B cell (primary cell): ENCODE measurements around the gene PDLIM5. TPM values are rescaled to one million over a fixed set of nuclear protein-coding genes. Genes with fewer than 3 reads are reported as not detected.

Source experiments
- ATAC-seq: fragments of 200-7000 bp; cut with Tn5 transposase; one replicate; pipeline ENCODE4 v1.10.0; 2021; ENCODE audit warnings: low read depth, mild to moderate bottlenecking, moderate number of reproducible peaks, moderate library complexity
- CTCF ChIA-PET: fragments of 350-600 bp; sonication (Branson Sonifier 250); formaldehyde crosslinking; loops from one replicate; lab custom pipeline; 2021; ENCODE audit warnings: antibody characterized with exemption, inconsistent platforms; lab: Charles Lee
- POLR2A ChIA-PET: fragments of 350-600 bp; sonication (Branson Sonifier 250); formaldehyde crosslinking; loops from one replicate; lab custom pipeline; 2021; ENCODE audit warnings: antibody characterized with exemption; lab: Charles Lee
- DNase-seq: peaks from one replicate; pipeline ENCODE4 v3.0.0; 2013
- H2AFZ ChIP-seq: 2 replicates; pipeline ENCODE4 v1.6.1; 2012; ENCODE audit warnings: mild to moderate bottlenecking, low read depth, low read length; ENCODE audit not compliant: insufficient read depth, poor library complexity, severe bottlenecking
- H3K27ac ChIP-seq, 2 donors: 1 replicate in 1 of 2; 2 replicates in 1 of 2; pipeline ENCODE4 v1.5.1; 2012 to 2013; ENCODE audit warnings: low read length in 2 of 2, mild to moderate bottlenecking in 2 of 2, moderate library complexity in 1 of 2
- H3K27me3 ChIP-seq, 4 experiments: fragments of 200-600 bp in 1 of 4; sonication (generic) in 1 of 4; replicated peaks in 1 of 4; 1 replicate in 2 of 4; 2 replicates in 2 of 4; pipeline versions ENCODE4 v1.6.1 to v1.7.0; 2013 to 2016; ENCODE audit warnings: low read length in 3 of 4, mild to moderate bottlenecking in 2 of 4, mixed read lengths in 1 of 4, moderate library complexity in 1 of 4; ENCODE audit not compliant: insufficient read depth in 4 of 4, control insufficient read depth in 3 of 4; ENCODE audit errors: control extremely low read depth in 1 of 4
- H3K36me3 ChIP-seq, 2 experiments: replicated peaks in 1 of 2; 1 replicate in 1 of 2; 2 replicates in 1 of 2; pipeline versions ENCODE4 v1.6.1 to v1.7.1; 2013; ENCODE audit warnings: low read length in 1 of 2; ENCODE audit not compliant: insufficient read depth in 2 of 2, control insufficient read depth in 1 of 2; ENCODE audit errors: control extremely low read depth in 1 of 2, extremely low read depth in 1 of 2
- H3K4me1 ChIP-seq, 2 donors: fragments of 200-600 bp in 1 of 2; sonication (generic) in 1 of 2; 1 replicate in 1 of 2; 2 replicates in 1 of 2; pipeline versions ENCODE4 v1.5.1 to v1.6.1; 2013 to 2017; ENCODE audit warnings: low read length in 2 of 2; ENCODE audit not compliant: control insufficient read depth in 2 of 2, insufficient read depth in 2 of 2
- H3K4me2 ChIP-seq: replicated peaks from 2 replicates; pipeline ENCODE3; 2012; ENCODE audit warnings: mild to moderate bottlenecking, low read depth, low read length; ENCODE audit not compliant: poor library complexity, severe bottlenecking
- H3K4me3 ChIP-seq, 5 experiments: fragments of 200-600 bp in 1 of 5; sonication (generic) in 1 of 5; 1 replicate in 3 of 5; 2 replicates in 2 of 5; pipeline versions ENCODE4 v1.5.1 to v1.7.0; 2011 to 2016; ENCODE audit warnings: low read length in 4 of 5, mild to moderate bottlenecking in 4 of 5, low read depth in 2 of 5, control low read depth in 1 of 5, moderate library complexity in 1 of 5; ENCODE audit not compliant: insufficient read depth in 1 of 5; ENCODE audit errors: control extremely low read depth in 1 of 5, extremely low read depth in 1 of 5
- H3K79me2 ChIP-seq: fragments of 200-600 bp; sonication (generic); one replicate; pipeline ENCODE4 v1.6.0; 2016; ENCODE audit warnings: low read length; ENCODE audit not compliant: control insufficient read depth, insufficient read depth
- H3K9ac ChIP-seq: fragments of 200-600 bp; sonication (generic); 2 replicates; pipeline ENCODE4 v1.6.1; 2017; ENCODE audit warnings: mild to moderate bottlenecking, low read length, moderate library complexity
- H3K9me3 ChIP-seq, 3 donors: one replicate each; pipeline versions ENCODE4 v1.6.1 to v1.7.1; 2013; ENCODE audit warnings: low read length in 2 of 3; ENCODE audit not compliant: control insufficient read depth in 2 of 3, insufficient read depth in 1 of 3; ENCODE audit errors: control extremely low read depth in 1 of 3
- H4K20me1 ChIP-seq: 2 replicates; pipeline ENCODE4 v1.6.0; 2012; ENCODE audit warnings: mild to moderate bottlenecking, low read length; ENCODE audit not compliant: insufficient read depth, control insufficient read depth, poor library complexity, severe bottlenecking
- H3K27ac Mint-ChIP-seq: one replicate; pipeline ENCODE4 v1.8.0; 2021; ENCODE audit warnings: mixed read lengths
- H3K27me3 Mint-ChIP-seq: one replicate; pipeline ENCODE4 v1.8.0; 2021; ENCODE audit warnings: mixed read lengths
- H3K4me1 Mint-ChIP-seq: one replicate; pipeline ENCODE4 v1.8.0; 2021; ENCODE audit warnings: mixed read lengths
- H3K4me3 Mint-ChIP-seq: one replicate; pipeline ENCODE4 v1.8.0; 2021; ENCODE audit warnings: mixed read lengths
- H3K9me3 Mint-ChIP-seq: one replicate; pipeline ENCODE4 v1.8.0; 2022; ENCODE audit warnings: mixed read lengths; ENCODE audit not compliant: insufficient read depth
- CTCF ChIP-seq: fragments of 200-600 bp; IDR thresholded peaks from one replicate; pipeline ENCODE4 v1.8.0; 2022; ENCODE audit warnings: antibody characterized with exemption, mild to moderate bottlenecking
- EZH2 ChIP-seq: IDR thresholded peaks from 2 replicates; pipeline ENCODE4 v1.6.1; 2012; ENCODE audit warnings: borderline replicate concordance, low read depth, mild to moderate bottlenecking, moderate library complexity, low read length; ENCODE audit not compliant: insufficient read depth, poor library complexity, severe bottlenecking
- WGBS: methylation state at CpG from one replicate; pipeline ENCODE4 v1.1.5; 2013; ENCODE audit warnings: missing lambda C conversion rate; ENCODE audit not compliant: insufficient coverage; 5-methylcytosine and 5-hydroxymethylcytosine counted together
- intact Hi-C: fragments of 100-400 bp; cut with micrococcal nuclease; formaldehyde crosslinking; loops from one replicate; pipeline ENCODE4 v1.10.0; 2022
- polyA plus RNA-seq: library from polyadenylated mRNA; depleted of rRNA; stranded (reverse); fragments of >200 nt; gene quantifications from 2 replicates; pipeline ENCODE4 v1.2.3, GENCODE V29; 2012
- total RNA-seq, 2 donors: library from RNA; stranded (reverse); fragments of 120-200 nt in 1 of 2; gene quantifications; 1 replicate in 1 of 2; 2 replicates in 1 of 2; pipeline versions ENCODE4 v1.2.3 to v1.2.4, GENCODE V29; 2013 to 2022

The PDLIM5 gene
- total and polyA plus RNA-seq, 2 donors (not counting 1 experiment from before 2014, with no cell fraction given) = 24.0 to 30.2 TPM

- no peaks in the 10 kb centered on the region for H3K36me3 ChIP-seq
Measured at GRCh38 chr4:94436512-94436911, 15.2 kb upstream of the PDLIM5 start.

GRCh38 chr4:94439606-94440005 lies 12.1 kb upstream of the PDLIM5 start:
- no peaks in the 10 kb centered on the region for H3K27me3 ChIP-seq
- no peaks in the 10 kb centered on the region for H3K4me1 ChIP-seq
- H3K79me2 ChIP-seq = no peaks in the 10 kb centered on the region
- Mint-ChIP-seq H3K27me3 (peaks cover 12% of the 10 kb centered on the region), H3K27ac (no peak overlapping the region), H3K4me3 (no peak overlapping the region), H3K9me3 (no peaks in the 10 kb centered on the region), H3K4me1 (no peaks in the 10 kb centered on the region)
- H3K36me3 ChIP-seq = no peaks in the 10 kb centered on the region
- peaks cover 0 to under 1% (median 0%) of the 10 kb centered on the region in 3 donors for H3K9me3 ChIP-seq
- no peak overlapping the region for H3K9ac ChIP-seq
- no peak overlapping the region for H3K27ac ChIP-seq
- DNase-seq (no peak), ATAC-seq (no peak)
- TF ChIP-seq CTCF (no peak), EZH2 (no peak)
- WGBS = no CpG with 5 or more reads among the region's 2 CpGs
- ChIA-PET POLR2A (no interaction called here), CTCF (no interaction called here)
- intact Hi-C loops = no loop called here
- no peak overlapping the region for H3K4me2 ChIP-seq
- peak overlapping the region; percentile 15 for H2AFZ ChIP-seq
- no peak overlapping the region for H3K4me3 ChIP-seq
- H4K20me1 ChIP-seq = no peaks in the 10 kb centered on the region

More at GRCh38 chr4:94436512-94436911, 15.2 kb upstream of the PDLIM5 start:
- no peaks in the 10 kb centered on the region for H3K79me2 ChIP-seq
- ATAC-seq (no peak), DNase-seq (no peak)
- Mint-ChIP-seq H3K27ac (no peak overlapping the region), H3K4me3 (no peak overlapping the region), H3K27me3 (peaks cover 16% of the 10 kb centered on the region), H3K4me1 (no peaks in the 10 kb centered on the region), H3K9me3 (no peaks in the 10 kb centered on the region)
- ChIA-PET POLR2A (no interaction called here), CTCF (no interaction called here)
- no peak overlapping the region for H3K27ac ChIP-seq
- WGBS = 100% methylated on average over 1 of the region's 1 CpG
- TF ChIP-seq EZH2 (no peak), CTCF (no peak)
- no peak overlapping the region for H2AFZ ChIP-seq
- intact Hi-C loops = no loop called here
- H3K4me3 ChIP-seq = no peak overlapping the region
- no peaks in the 10 kb centered on the region for H3K4me1 ChIP-seq
- H4K20me1 ChIP-seq = no peaks in the 10 kb centered on the region
- H3K27me3 ChIP-seq = peaks cover 0 to under 1% (median 0%) of the 10 kb centered on the region in 4 experiments
- peaks cover 0 to 3% (median 0%) of the 10 kb centered on the region in 3 donors for H3K9me3 ChIP-seq
- H3K9ac ChIP-seq = no peak overlapping the region
- H3K4me2 ChIP-seq = no peak overlapping the region
